ENCODE results near the gene HSCB.

DNA sequence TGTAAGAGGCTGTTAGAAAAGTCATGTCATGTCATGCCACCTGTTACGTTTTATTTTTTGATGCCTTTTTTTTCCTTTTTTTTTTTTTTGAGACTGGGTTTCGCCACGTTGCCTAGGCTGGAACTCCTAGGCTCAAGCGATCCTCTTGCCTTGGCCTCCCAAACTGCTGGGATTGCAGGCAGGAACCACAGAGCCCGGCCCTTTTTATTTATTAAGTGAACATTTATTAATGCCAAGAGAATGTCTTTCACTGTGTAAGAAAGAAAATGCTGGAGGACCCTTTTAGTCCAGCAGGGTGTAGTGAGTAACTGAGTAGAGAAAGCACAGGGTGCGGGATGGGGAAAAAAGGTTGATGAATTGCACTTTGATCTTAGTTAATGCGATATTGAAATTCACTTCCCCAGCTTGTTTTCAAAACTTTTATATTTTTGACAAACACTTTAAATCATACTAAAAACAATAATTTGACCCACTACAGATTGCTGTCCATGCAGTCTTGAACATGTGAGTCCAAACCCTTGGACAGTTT is 60.8 kb downstream of the HSCB start:
- TF ChIP-seq CTCF (IDR thresholded peaks at IDR 0.05) = peak in 4 of 6 experiments; percentile 32 to 61 (median 44)
- no peak for TF ChIP-seq POLR2A (IDR thresholded peaks at IDR 0.05)

Measured in Peyer's patch (tissue), 4 donors.